GM12878 (cell line): Measurements from ENCODE around the gene CAMK2D. TPM values are rescaled to one million over a fixed set of nuclear protein-coding genes. Genes with fewer than 3 reads are reported as not detected.

Source experiments
- ATAC-seq: fragments of 200-7000 bp; cut with Tn5 transposase; 3 replicates; pipeline ENCODE4 v1.9.1; 2020; ENCODE audit warnings: mild to moderate bottlenecking, moderate library complexity
- BruUV-seq: library from RNA; stranded (reverse); fragments of 400-500 nt; replicated peaks from 2 replicates; lab custom pipeline; 2021; lab: Mats Ljungman, UMichigan
- CTCF ChIA-PET: fragments of 300-600 bp; sonication (Branson Sonifier 250); formaldehyde crosslinking; extraction: SDS; loops from one replicate; lab custom pipeline; 2021; ENCODE audit warnings: inconsistent platforms; lab: Yijun Ruan, JAX
- POLR2A ChIA-PET: fragments of 350-600 bp; formaldehyde crosslinking; extraction: SDS; loops from one replicate; lab custom pipeline; 2021; ENCODE audit warnings: inconsistent platforms; lab: Charles Lee
- RAD21 ChIA-PET: fragments of 300-600 bp; sonication (Branson Sonifier 250); formaldehyde crosslinking; loops from one replicate; lab custom pipeline; 2023; ENCODE audit warnings: antibody characterized with exemption; ENCODE audit not compliant: unreplicated experiment; lab: Charles Lee
- SMC1A ChIA-PET: fragments of 300-600 bp; sonication (Branson Sonifier 250); formaldehyde crosslinking; loops from one replicate; lab custom pipeline; 2023; ENCODE audit not compliant: unreplicated experiment, uncharacterized antibody; lab: Charles Lee
- DNase-seq: peaks from one replicate; pipeline ENCODE4 v3.0.0-alpha.2; 2011; ENCODE audit warnings: low read depth, low spot score
- FAIRE-seq: peaks from 3 replicates; lab custom pipeline; 2011; peaks lifted over from hg19 to GRCh38; lab: Jason Lieb, UNC
- H2AFZ ChIP-seq: 2 replicates; pipeline ENCODE4 v1.6.0; 2011; ENCODE audit warnings: low read depth, low read length, control low read depth; ENCODE audit not compliant: control insufficient read depth
- H3K27ac ChIP-seq: 2 replicates; pipeline ENCODE4 v1.5.1; 2011; ENCODE audit warnings: control low read depth; ENCODE audit not compliant: control insufficient read depth, insufficient read depth
- H3K27me3 ChIP-seq, 2 experiments: replicated peaks in 1 of 2; 2 replicates each; pipeline versions ENCODE4 v1.6.0 to v1.6.1; 2011; ENCODE audit warnings: low read length in 1 of 2; ENCODE audit not compliant: control insufficient read depth in 2 of 2, insufficient read depth in 2 of 2
- H3K36me3 ChIP-seq, 2 experiments: 2 replicates each; pipeline ENCODE4 v1.5.1; 2011; ENCODE audit warnings: low read length in 1 of 2; ENCODE audit not compliant: control insufficient read depth in 2 of 2, insufficient read depth in 2 of 2
- H3K4me1 ChIP-seq: 2 replicates; pipeline ENCODE4 v1.6.1; 2011; ENCODE audit warnings: mild to moderate bottlenecking, low read length, moderate library complexity, mixed read lengths; ENCODE audit not compliant: control insufficient read depth, insufficient read depth
- H3K4me2 ChIP-seq: 2 replicates; pipeline ENCODE4 v1.6.0; 2011; ENCODE audit warnings: control low read depth; ENCODE audit not compliant: control insufficient read depth, insufficient read depth
- H3K4me3 ChIP-seq: fragments of 200-600 bp; sonication (generic); 2 replicates; pipeline ENCODE4 v1.5.1; 2016
- H3K79me2 ChIP-seq: 2 replicates; pipeline ENCODE4 v1.6.0; 2011; ENCODE audit warnings: low read length; ENCODE audit not compliant: control insufficient read depth, insufficient read depth
- H3K9ac ChIP-seq: 2 replicates; pipeline ENCODE4 v1.8.0; 2011; ENCODE audit warnings: low read length, control low read depth, mixed read lengths; ENCODE audit not compliant: control insufficient read depth, insufficient read depth
- H3K9me3 ChIP-seq: replicated peaks from 3 replicates; pipeline ENCODE4 v1.5.1; 2011; ENCODE audit warnings: mild to moderate bottlenecking, low read length; ENCODE audit not compliant: control insufficient read depth, insufficient read depth
- H4K20me1 ChIP-seq: 2 replicates; pipeline ENCODE4 v1.6.0; 2011; ENCODE audit not compliant: control insufficient read depth, insufficient read depth
- BHLHE40 ChIP-seq, 2 experiments: fragments of 450-650 bp in 1 of 2; IDR thresholded peaks; 2 replicates each; pipeline ENCODE4 v1.6.1; 2011 to 2017; ENCODE audit warnings: low read depth in 2 of 2, borderline replicate concordance in 1 of 2, improper control_type of control experiment in 1 of 2, low read length in 1 of 2, mild to moderate bottlenecking in 1 of 2
- DPF2 ChIP-seq: fragments of 450-650 bp; IDR thresholded peaks from 2 replicates; pipeline ENCODE4 v1.6.1; 2017; ENCODE audit warnings: mild to moderate bottlenecking
- FOXM1 ChIP-seq: IDR thresholded peaks from 2 replicates; pipeline ENCODE4 v1.6.1; 2012; ENCODE audit warnings: low read depth, mild to moderate bottlenecking, inconsistent platforms, low read length, moderate library complexity
- MTA2 ChIP-seq: fragments of 450-650 bp; IDR thresholded peaks from 2 replicates; pipeline ENCODE4 v1.6.1; 2016; ENCODE audit warnings: low read depth, mild to moderate bottlenecking, moderate library complexity
- MYC ChIP-seq: IDR thresholded peaks from 2 replicates; pipeline ENCODE4 v1.6.1; 2011; ENCODE audit warnings: mild to moderate bottlenecking, low read length, moderate library complexity, inconsistent platforms; ENCODE audit not compliant: insufficient read depth, insufficient replicate concordance, insufficient read length, severe bottlenecking
- NR2F1 ChIP-seq: fragments of 450-650 bp; conservative IDR thresholded peaks from 2 replicates; pipeline ENCODE4 v1.6.1; 2017; ENCODE audit warnings: mild to moderate bottlenecking
- PAX5 ChIP-seq: IDR thresholded peaks from 2 replicates; pipeline ENCODE4 v1.6.1; 2011; ENCODE audit warnings: low read depth, low read length, borderline replicate concordance
- STAT1 ChIP-seq: fragments of 450-650 bp; conservative IDR thresholded peaks from 2 replicates; pipeline ENCODE4 v1.6.1; 2014; ENCODE audit warnings: antibody characterized with exemption, mild to moderate bottlenecking
- TCF7 ChIP-seq: IDR thresholded peaks from 2 replicates; pipeline ENCODE4 v1.6.1; 2014; ENCODE audit warnings: antibody characterized with exemption, borderline replicate concordance
- WGBS: methylation state at CpG from one replicate; pipeline ENCODE4 v1.1.6; 2016; ENCODE audit warnings: low lambda C conversion rate; ENCODE audit not compliant: insufficient replicate concordance, insufficient coverage; ENCODE audit errors: missing lambda C conversion rate; 5-methylcytosine and 5-hydroxymethylcytosine counted together
- in situ Hi-C: fragments of 300-500 bp; cut with MboI; formaldehyde crosslinking; loops from 9 replicates; pipeline ENCODE4 v1.14.3; 2018; ENCODE audit warnings: mixed read lengths
- intact Hi-C: fragments of 100-400 bp; cut with micrococcal nuclease; formaldehyde crosslinking; loops from one replicate; pipeline ENCODE4 v1.14.2; 2022; ENCODE audit not compliant: unreplicated experiment
- polyA plus RNA-seq, 11 experiments: library from polyadenylated mRNA; depleted of rRNA in 4 of 11; unstranded in 6 of 11; stranded (reverse) in 5 of 11; fragments of >200 nt; fragmentation: Nextera tagmentation in 4 of 11; fragmentation: Illumina TruSeq in 1 of 11; extraction: Ambion mirVana in 4 of 11; extraction: Trizol in 1 of 11; gene quantifications; 1 replicate in 1 of 11; 2 replicates in 10 of 11; pipeline versions ENCODE4 v1.2.1 to v1.2.3, GENCODE V29; 2011 to 2016; ENCODE audit warnings: inconsistent platforms in 2 of 11, missing spikeins in 2 of 11, low read depth in 1 of 11
- total RNA-seq, 4 experiments: library from RNA; depleted of rRNA in 3 of 4; stranded (reverse); fragments of >200 nt in 3 of 4; fragmentation: Illumina TruSeq in 1 of 4; extraction: Trizol in 1 of 4; gene quantifications; 2 replicates each; pipeline versions ENCODE4 v1.2.1 to v1.2.3, GENCODE V29; 2013 to 2021
- TF ChIP-seq, protein P1 (sequence below): IDR thresholded peaks from 2 replicates; pipeline ENCODE4 v1.6.1; 2012; ENCODE audit warnings: low read depth, low read length, improper control_type of control experiment

Gene CAMK2D
- total and polyA plus RNA-seq, 10 of the 15 experiments (the other 5 are each of a cell fraction or from before 2014, with no cell fraction given): 6.9 to 88.5 (median 12.9) TPM

DNA sequence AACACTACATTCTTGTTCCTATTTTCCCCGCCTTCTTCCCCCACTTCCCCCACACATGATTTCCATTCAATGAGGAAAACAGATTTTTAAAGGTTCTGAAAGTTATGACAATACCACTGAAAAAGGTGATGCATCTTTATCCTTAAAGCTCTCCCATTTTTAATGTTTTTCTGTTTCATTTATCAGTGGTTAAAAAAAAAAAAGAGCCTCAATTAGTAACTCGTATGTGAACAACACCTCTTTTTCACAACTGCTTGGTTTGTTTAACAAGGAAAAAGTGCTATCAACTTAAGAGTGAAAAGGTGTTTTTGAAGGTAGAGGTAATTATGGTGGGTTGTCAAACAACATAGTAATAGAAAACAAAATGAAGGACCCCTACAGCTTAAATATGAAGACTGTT lies 8.2 kb upstream of the CAMK2D start:
- DNase-seq: no peak
- Histone ChIP-seq H2AFZ (no peak overlapping the region), H3K27me3 (no peaks in the 10 kb centered on the region), H3K4me2 (no peak overlapping the region), H3K4me1 (no peaks in the 10 kb centered on the region), H3K36me3 (no peaks in the 10 kb centered on the region), H3K79me2 (no peaks in the 10 kb centered on the region), H3K9ac (no peak overlapping the region), H3K4me3 (no peak overlapping the region), H3K9me3 (peaks cover 3% of the 10 kb centered on the region; the same call in 1 of the 3 replicates), H4K20me1 (no peaks in the 10 kb centered on the region), H3K27ac (no peak overlapping the region)
- in situ Hi-C loops (no loop called here), intact Hi-C loops (loop anchor here (10.0 kb wide), 2 partner anchors 615 to 1485 kb away; partner anchors contain the start of gene TIFA)
- SMC1A ChIA-PET: interaction anchor here (0.6 to 5.2 kb wide), 7 partner anchors 11 to 234 kb away, joined by 3 to 27 read pairs (median 5); no protein-coding TSS in a partner anchor
- CTCF ChIA-PET: interaction anchor here (1.6 kb wide), 1 partner anchor 301 kb away, joined by 3 read pairs; no protein-coding TSS in a partner anchor
- peak; percentile 63; the same call in 1 of the 2 replicates for TF ChIP-seq MTA2
- TF ChIP-seq PAX5: no peak
- no peak for FAIRE-seq
- no TSS peak for BruUV-seq
- WGBS: 100% methylated on average over 2 of the region's 2 CpGs
- no peak for ATAC-seq
- POLR2A ChIA-PET: no interaction called here
- RAD21 ChIA-PET: interaction anchor here (0.7 to 2.8 kb wide), 4 partner anchors 15 to 302 kb away, joined by 3 to 7 read pairs (median 3); no protein-coding TSS in a partner anchor

DNA sequence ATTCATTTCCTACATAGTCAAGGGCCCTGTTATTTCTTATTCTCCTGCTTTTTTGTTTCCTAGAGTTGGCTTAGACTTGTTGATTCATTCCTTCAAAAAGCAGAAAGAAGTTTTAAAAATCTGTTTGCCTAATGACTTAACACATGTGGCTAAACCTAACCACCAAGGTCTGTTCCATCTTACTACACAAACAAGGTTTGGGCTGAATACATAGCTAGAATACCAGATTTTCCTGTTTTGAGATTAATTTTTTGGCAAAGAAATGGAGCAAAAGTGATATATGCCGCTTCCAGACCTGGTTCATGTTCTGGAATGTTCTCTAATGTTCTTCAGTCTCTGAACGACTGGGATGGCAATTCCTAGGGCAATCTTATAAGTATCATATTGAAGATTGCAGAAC lies 7.4 kb upstream of the CAMK2D start:
- POLR2A ChIA-PET: no interaction called here
- no peak for ATAC-seq
- WGBS: 87% methylated on average over 2 of the region's 2 CpGs
- Histone ChIP-seq H3K36me3 (no peaks in the 10 kb centered on the region), H3K79me2 (no peaks in the 10 kb centered on the region)
- TF ChIP-seq DPF2: no peak
- no peak for TF ChIP-seq STAT1
- no peak for TF ChIP-seq FOXM1
- no peak for TF ChIP-seq NR2F1
- TF ChIP-seq MYC: no peak
- TF ChIP-seq, protein P1, sequence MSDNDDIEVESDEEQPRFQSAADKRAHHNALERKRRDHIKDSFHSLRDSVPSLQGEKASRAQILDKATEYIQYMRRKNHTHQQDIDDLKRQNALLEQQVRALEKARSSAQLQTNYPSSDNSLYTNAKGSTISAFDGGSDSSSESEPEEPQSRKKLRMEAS: no peak
- no peak for TF ChIP-seq TCF7
- TF ChIP-seq BHLHE40 (IDR thresholded peaks at IDR 0.05; ENCODE audit: borderline replicate concordance in 1 of 2, low read depth in 2 of 2, low read length in 1 of 2): no peak
- TF ChIP-seq, all 136 proteins: peak for 0
- Histone ChIP-seq H3K4me3 (no peak overlapping the region), H3K9ac (no peak overlapping the region), H2AFZ (no peak overlapping the region), H3K4me1 (no peaks in the 10 kb centered on the region), H3K9me3 (peaks cover 3% of the 10 kb centered on the region; the same call in 1 of the 3 replicates), H3K27me3 (no peaks in the 10 kb centered on the region), H3K27ac (no peak overlapping the region), H4K20me1 (no peaks in the 10 kb centered on the region), H3K4me2 (no peak overlapping the region)
- SMC1A ChIA-PET: interaction anchor here (1.5 to 5.2 kb wide), 7 partner anchors 10 to 182 kb away, joined by 3 to 27 read pairs (median 5); no protein-coding TSS in a partner anchor
- in situ Hi-C loops (no loop called here), intact Hi-C loops (loop anchor here (10.0 kb wide), 2 partner anchors 616 to 1484 kb away; partner anchors contain the start of gene TIFA)
- RAD21 ChIA-PET: interaction anchor here (0.9 to 2.8 kb wide), 4 partner anchors 16 to 302 kb away, joined by 3 to 7 read pairs (median 4); no protein-coding TSS in a partner anchor
- BruUV-seq: no TSS peak
- DNase-seq (no peak), FAIRE-seq (no peak)
- CTCF ChIA-PET: interaction anchor here (0.6 to 1.6 kb wide), 2 partner anchors 14 to 302 kb away, joined by 3 read pairs; no protein-coding TSS in a partner anchor
